ENCODE results near the gene ANKAR. TPM values are rescaled to one million over a fixed set of nuclear protein-coding genes. Genes with fewer than 3 reads are reported as not detected.

Gene ANKAR
- total and polyA plus RNA-seq, 2 of the 8 experiments (the other 6 are each of a cell fraction or from before 2014, with no cell fraction given), result 0.56 to 1.7 TPM

DNA sequence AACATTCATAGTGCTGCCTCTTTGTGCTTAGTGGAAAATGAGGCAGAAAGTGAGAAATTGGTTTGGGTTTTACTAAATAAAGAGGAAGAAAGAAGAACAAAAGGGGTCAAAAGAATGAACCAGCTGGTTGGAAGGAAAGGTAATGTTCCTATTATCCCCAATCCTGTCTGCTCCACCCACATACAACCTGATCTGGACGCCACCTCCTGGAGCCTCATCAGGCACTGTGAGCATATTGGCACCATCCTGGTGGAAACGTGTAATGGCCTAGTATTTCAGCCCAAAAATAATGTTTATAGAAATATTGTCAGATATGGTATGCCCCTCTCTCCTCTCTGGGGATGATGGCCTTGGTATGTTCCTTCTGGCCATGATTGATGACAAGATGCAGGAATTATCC, 48.8 kb upstream of the ANKAR start (continued):
- TF ChIP-seq, protein P1, sequence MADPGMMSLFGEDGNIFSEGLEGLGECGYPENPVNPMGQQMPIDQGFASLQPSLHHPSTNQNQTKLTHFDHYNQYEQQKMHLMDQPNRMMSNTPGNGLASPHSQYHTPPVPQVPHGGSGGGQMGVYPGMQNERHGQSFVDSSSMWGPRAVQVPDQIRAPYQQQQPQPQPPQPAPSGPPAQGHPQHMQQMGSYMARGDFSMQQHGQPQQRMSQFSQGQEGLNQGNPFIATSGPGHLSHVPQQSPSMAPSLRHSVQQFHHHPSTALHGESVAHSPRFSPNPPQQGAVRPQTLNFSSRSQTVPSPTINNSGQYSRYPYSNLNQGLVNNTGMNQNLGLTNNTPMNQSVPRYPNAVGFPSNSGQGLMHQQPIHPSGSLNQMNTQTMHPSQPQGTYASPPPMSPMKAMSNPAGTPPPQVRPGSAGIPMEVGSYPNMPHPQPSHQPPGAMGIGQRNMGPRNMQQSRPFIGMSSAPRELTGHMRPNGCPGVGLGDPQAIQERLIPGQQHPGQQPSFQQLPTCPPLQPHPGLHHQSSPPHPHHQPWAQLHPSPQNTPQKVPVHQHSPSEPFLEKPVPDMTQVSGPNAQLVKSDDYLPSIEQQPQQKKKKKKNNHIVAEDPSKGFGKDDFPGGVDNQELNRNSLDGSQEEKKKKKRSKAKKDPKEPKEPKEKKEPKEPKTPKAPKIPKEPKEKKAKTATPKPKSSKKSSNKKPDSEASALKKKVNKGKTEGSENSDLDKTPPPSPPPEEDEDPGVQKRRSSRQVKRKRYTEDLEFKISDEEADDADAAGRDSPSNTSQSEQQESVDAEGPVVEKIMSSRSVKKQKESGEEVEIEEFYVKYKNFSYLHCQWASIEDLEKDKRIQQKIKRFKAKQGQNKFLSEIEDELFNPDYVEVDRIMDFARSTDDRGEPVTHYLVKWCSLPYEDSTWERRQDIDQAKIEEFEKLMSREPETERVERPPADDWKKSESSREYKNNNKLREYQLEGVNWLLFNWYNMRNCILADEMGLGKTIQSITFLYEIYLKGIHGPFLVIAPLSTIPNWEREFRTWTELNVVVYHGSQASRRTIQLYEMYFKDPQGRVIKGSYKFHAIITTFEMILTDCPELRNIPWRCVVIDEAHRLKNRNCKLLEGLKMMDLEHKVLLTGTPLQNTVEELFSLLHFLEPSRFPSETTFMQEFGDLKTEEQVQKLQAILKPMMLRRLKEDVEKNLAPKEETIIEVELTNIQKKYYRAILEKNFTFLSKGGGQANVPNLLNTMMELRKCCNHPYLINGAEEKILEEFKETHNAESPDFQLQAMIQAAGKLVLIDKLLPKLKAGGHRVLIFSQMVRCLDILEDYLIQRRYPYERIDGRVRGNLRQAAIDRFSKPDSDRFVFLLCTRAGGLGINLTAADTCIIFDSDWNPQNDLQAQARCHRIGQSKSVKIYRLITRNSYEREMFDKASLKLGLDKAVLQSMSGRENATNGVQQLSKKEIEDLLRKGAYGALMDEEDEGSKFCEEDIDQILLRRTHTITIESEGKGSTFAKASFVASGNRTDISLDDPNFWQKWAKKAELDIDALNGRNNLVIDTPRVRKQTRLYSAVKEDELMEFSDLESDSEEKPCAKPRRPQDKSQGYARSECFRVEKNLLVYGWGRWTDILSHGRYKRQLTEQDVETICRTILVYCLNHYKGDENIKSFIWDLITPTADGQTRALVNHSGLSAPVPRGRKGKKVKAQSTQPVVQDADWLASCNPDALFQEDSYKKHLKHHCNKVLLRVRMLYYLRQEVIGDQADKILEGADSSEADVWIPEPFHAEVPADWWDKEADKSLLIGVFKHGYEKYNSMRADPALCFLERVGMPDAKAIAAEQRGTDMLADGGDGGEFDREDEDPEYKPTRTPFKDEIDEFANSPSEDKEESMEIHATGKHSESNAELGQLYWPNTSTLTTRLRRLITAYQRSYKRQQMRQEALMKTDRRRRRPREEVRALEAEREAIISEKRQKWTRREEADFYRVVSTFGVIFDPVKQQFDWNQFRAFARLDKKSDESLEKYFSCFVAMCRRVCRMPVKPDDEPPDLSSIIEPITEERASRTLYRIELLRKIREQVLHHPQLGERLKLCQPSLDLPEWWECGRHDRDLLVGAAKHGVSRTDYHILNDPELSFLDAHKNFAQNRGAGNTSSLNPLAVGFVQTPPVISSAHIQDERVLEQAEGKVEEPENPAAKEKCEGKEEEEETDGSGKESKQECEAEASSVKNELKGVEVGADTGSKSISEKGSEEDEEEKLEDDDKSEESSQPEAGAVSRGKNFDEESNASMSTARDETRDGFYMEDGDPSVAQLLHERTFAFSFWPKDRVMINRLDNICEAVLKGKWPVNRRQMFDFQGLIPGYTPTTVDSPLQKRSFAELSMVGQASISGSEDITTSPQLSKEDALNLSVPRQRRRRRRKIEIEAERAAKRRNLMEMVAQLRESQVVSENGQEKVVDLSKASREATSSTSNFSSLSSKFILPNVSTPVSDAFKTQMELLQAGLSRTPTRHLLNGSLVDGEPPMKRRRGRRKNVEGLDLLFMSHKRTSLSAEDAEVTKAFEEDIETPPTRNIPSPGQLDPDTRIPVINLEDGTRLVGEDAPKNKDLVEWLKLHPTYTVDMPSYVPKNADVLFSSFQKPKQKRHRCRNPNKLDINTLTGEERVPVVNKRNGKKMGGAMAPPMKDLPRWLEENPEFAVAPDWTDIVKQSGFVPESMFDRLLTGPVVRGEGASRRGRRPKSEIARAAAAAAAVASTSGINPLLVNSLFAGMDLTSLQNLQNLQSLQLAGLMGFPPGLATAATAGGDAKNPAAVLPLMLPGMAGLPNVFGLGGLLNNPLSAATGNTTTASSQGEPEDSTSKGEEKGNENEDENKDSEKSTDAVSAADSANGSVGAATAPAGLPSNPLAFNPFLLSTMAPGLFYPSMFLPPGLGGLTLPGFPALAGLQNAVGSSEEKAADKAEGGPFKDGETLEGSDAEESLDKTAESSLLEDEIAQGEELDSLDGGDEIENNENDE (IDR thresholded peaks at IDR 0.05; ENCODE audit: insufficient replicate concordance, low read length), result no peak
- no peak for TF ChIP-seq CBX5 (IDR thresholded peaks at IDR 0.05; ENCODE audit: low read depth, low read length)
